ENCODE measurements around the gene KIF26B. TPM values are rescaled to one million over a fixed set of nuclear protein-coding genes. Genes with fewer than 3 reads are reported as not detected.

KIF26B gene
- polyA plus RNA-seq, 1 donor from 2014 or later: 6.3 TPM

- Histone ChIP-seq H3K27me3 (ENCODE audit: insufficient read depth, low read depth, low read length) (no peaks in the 10 kb centered on the region), H2AFZ (ENCODE audit: low read depth, low read length) (no peak overlapping the region), H3K9me2 (ENCODE audit: insufficient read depth, low read length) (no peaks in the 10 kb centered on the region), H3K36me3 (ENCODE audit: insufficient read depth, low read length) (no peaks in the 10 kb centered on the region), H3K27ac (ENCODE audit: low read length) (no peak overlapping the region), H3F3A (ENCODE audit: insufficient read depth, low read length, poor library complexity, severe bottlenecking) (no peaks in the 10 kb centered on the region), H3K4me3 (ENCODE audit: low read length) (no peak overlapping the region), H4K20me1 (ENCODE audit: insufficient read depth) (no peaks in the 10 kb centered on the region), H3K9ac (ENCODE audit: low read length) (no peak overlapping the region), H3K4me2 (ENCODE audit: low read length) (no peak overlapping the region), H3K9me3 (ENCODE audit: low read length) (no peaks in the 10 kb centered on the region), H3K79me2 (replicated peaks; ENCODE audit: insufficient read depth, low read length) (no peaks in the 10 kb centered on the region)
- no peak for TF ChIP-seq POLR2AphosphoS5 (IDR thresholded peaks at IDR 0.05)
- no peak for TF ChIP-seq EP300 (conservative IDR thresholded peaks at IDR 0.05; ENCODE audit: poor library complexity, severe bottlenecking)
- no peak for TF ChIP-seq CTCF (IDR thresholded peaks at IDR 0.05; ENCODE audit: poor library complexity, severe bottlenecking)
- TF ChIP-seq MXI1 (conservative IDR thresholded peaks at IDR 0.05; ENCODE audit: poor library complexity, severe bottlenecking): no peak
- no peak for TF ChIP-seq RAD21 (conservative IDR thresholded peaks at IDR 0.05)
- TF ChIP-seq EZH2 (IDR thresholded peaks at IDR 0.05; ENCODE audit: borderline replicate concordance, insufficient read depth, low read length, poor library complexity, severe bottlenecking): no peak
- no peak for TF ChIP-seq TAF1 (IDR thresholded peaks at IDR 0.05; ENCODE audit: low read depth)
- no peak for TF ChIP-seq REST (IDR thresholded peaks at IDR 0.05; ENCODE audit: borderline replicate concordance)
- no peak for TF ChIP-seq SMC3 (conservative IDR thresholded peaks at IDR 0.05; ENCODE audit: poor library complexity)
These were observed 544.1 kb downstream of the KIF26B start for GRCh38 chr1:245698860-245699259.

- Histone ChIP-seq H3K36me3 (ENCODE audit: insufficient read depth, low read length) (no peaks in the 10 kb centered on the region), H3K27me3 (ENCODE audit: insufficient read depth, low read depth, low read length) (no peaks in the 10 kb centered on the region), H4K20me1 (ENCODE audit: insufficient read depth) (no peaks in the 10 kb centered on the region), H3K79me2 (replicated peaks; ENCODE audit: insufficient read depth, low read length) (no peaks in the 10 kb centered on the region), H3K9ac (ENCODE audit: low read length) (no peak overlapping the region), H2AFZ (ENCODE audit: low read depth, low read length) (no peak overlapping the region), H3K9me2 (ENCODE audit: insufficient read depth, low read length) (no peaks in the 10 kb centered on the region), H3F3A (ENCODE audit: insufficient read depth, low read length, poor library complexity, severe bottlenecking) (no peaks in the 10 kb centered on the region), H3K4me3 (ENCODE audit: low read length) (no peak overlapping the region), H3K4me2 (ENCODE audit: low read length) (no peak overlapping the region), H3K9me3 (ENCODE audit: low read length) (no peaks in the 10 kb centered on the region), H3K27ac (ENCODE audit: low read length) (peak overlapping the region; percentile 20)
- TF ChIP-seq EP300 (conservative IDR thresholded peaks at IDR 0.05; ENCODE audit: poor library complexity, severe bottlenecking) (no peak), EZH2 (IDR thresholded peaks at IDR 0.05; ENCODE audit: borderline replicate concordance, insufficient read depth, low read length, poor library complexity, severe bottlenecking) (no peak), POLR2AphosphoS5 (IDR thresholded peaks at IDR 0.05) (no peak), RAD21 (conservative IDR thresholded peaks at IDR 0.05) (no peak), REST (IDR thresholded peaks at IDR 0.05; ENCODE audit: borderline replicate concordance) (no peak), TAF1 (IDR thresholded peaks at IDR 0.05; ENCODE audit: low read depth) (no peak), SMC3 (conservative IDR thresholded peaks at IDR 0.05; ENCODE audit: poor library complexity) (no peak), MXI1 (conservative IDR thresholded peaks at IDR 0.05; ENCODE audit: poor library complexity, severe bottlenecking) (no peak), CTCF (IDR thresholded peaks at IDR 0.05; ENCODE audit: poor library complexity, severe bottlenecking) (no peak)
These were observed 545.8 kb downstream of the KIF26B start for GRCh38 chr1:245700631-245701030.

Measured in neural cell (in vitro differentiated cells).